GM12878 (cell line): ENCODE results near the gene MED13. TPM values are rescaled to one million over a fixed set of nuclear protein-coding genes. Genes with fewer than 3 reads are reported as not detected.

Experiments
- ATAC-seq: fragments of 200-7000 bp; cut with Tn5 transposase; 3 replicates; pipeline ENCODE4 v1.9.1; 2020; ENCODE audit warnings: mild to moderate bottlenecking, moderate library complexity
- BruUV-seq: library from RNA; stranded (reverse); fragments of 400-500 nt; replicated peaks from 2 replicates; lab custom pipeline; 2021; lab: Mats Ljungman, UMichigan
- CTCF ChIA-PET: fragments of 300-600 bp; sonication (Branson Sonifier 250); formaldehyde crosslinking; extraction: SDS; loops from one replicate; lab custom pipeline; 2021; ENCODE audit warnings: inconsistent platforms; lab: Yijun Ruan, JAX
- POLR2A ChIA-PET: fragments of 350-600 bp; formaldehyde crosslinking; extraction: SDS; loops from one replicate; lab custom pipeline; 2021; ENCODE audit warnings: inconsistent platforms; lab: Charles Lee
- RAD21 ChIA-PET: fragments of 300-600 bp; sonication (Branson Sonifier 250); formaldehyde crosslinking; loops from one replicate; lab custom pipeline; 2023; ENCODE audit warnings: antibody characterized with exemption; ENCODE audit not compliant: unreplicated experiment; lab: Charles Lee
- SMC1A ChIA-PET: fragments of 300-600 bp; sonication (Branson Sonifier 250); formaldehyde crosslinking; loops from one replicate; lab custom pipeline; 2023; ENCODE audit not compliant: unreplicated experiment, uncharacterized antibody; lab: Charles Lee
- DNase-seq: peaks from one replicate; pipeline ENCODE4 v3.0.0-alpha.2; 2011; ENCODE audit warnings: low read depth, low spot score
- FAIRE-seq: peaks from 3 replicates; lab custom pipeline; 2011; peaks lifted over from hg19 to GRCh38; lab: Jason Lieb, UNC
- H2AFZ ChIP-seq: 2 replicates; pipeline ENCODE4 v1.6.0; 2011; ENCODE audit warnings: low read depth, low read length, control low read depth; ENCODE audit not compliant: control insufficient read depth
- H3K27ac ChIP-seq: 2 replicates; pipeline ENCODE4 v1.5.1; 2011; ENCODE audit warnings: control low read depth; ENCODE audit not compliant: control insufficient read depth, insufficient read depth
- H3K27me3 ChIP-seq, 2 experiments: replicated peaks in 1 of 2; 2 replicates each; pipeline versions ENCODE4 v1.6.0 to v1.6.1; 2011; ENCODE audit warnings: low read length in 1 of 2; ENCODE audit not compliant: control insufficient read depth in 2 of 2, insufficient read depth in 2 of 2
- H3K36me3 ChIP-seq, 2 experiments: 2 replicates each; pipeline ENCODE4 v1.5.1; 2011; ENCODE audit warnings: low read length in 1 of 2; ENCODE audit not compliant: control insufficient read depth in 2 of 2, insufficient read depth in 2 of 2
- H3K4me1 ChIP-seq: 2 replicates; pipeline ENCODE4 v1.6.1; 2011; ENCODE audit warnings: mild to moderate bottlenecking, low read length, moderate library complexity, mixed read lengths; ENCODE audit not compliant: control insufficient read depth, insufficient read depth
- H3K4me2 ChIP-seq: 2 replicates; pipeline ENCODE4 v1.6.0; 2011; ENCODE audit warnings: control low read depth; ENCODE audit not compliant: control insufficient read depth, insufficient read depth
- H3K4me3 ChIP-seq: fragments of 200-600 bp; sonication (generic); 2 replicates; pipeline ENCODE4 v1.5.1; 2016
- H3K79me2 ChIP-seq: 2 replicates; pipeline ENCODE4 v1.6.0; 2011; ENCODE audit warnings: low read length; ENCODE audit not compliant: control insufficient read depth, insufficient read depth
- H3K9ac ChIP-seq: 2 replicates; pipeline ENCODE4 v1.8.0; 2011; ENCODE audit warnings: low read length, control low read depth, mixed read lengths; ENCODE audit not compliant: control insufficient read depth, insufficient read depth
- H3K9me3 ChIP-seq: replicated peaks from 3 replicates; pipeline ENCODE4 v1.5.1; 2011; ENCODE audit warnings: mild to moderate bottlenecking, low read length; ENCODE audit not compliant: control insufficient read depth, insufficient read depth
- H4K20me1 ChIP-seq: 2 replicates; pipeline ENCODE4 v1.6.0; 2011; ENCODE audit not compliant: control insufficient read depth, insufficient read depth
- BACH1 ChIP-seq: fragments of 450-650 bp; IDR thresholded peaks from 2 replicates; pipeline ENCODE4 v1.6.1; 2017; ENCODE audit warnings: mild to moderate bottlenecking, borderline replicate concordance
- LARP7 ChIP-seq: fragments of 450-650 bp; IDR thresholded peaks from 2 replicates; pipeline ENCODE4 v1.6.1; 2017; ENCODE audit warnings: mild to moderate bottlenecking
- SUPT20H ChIP-seq: IDR thresholded peaks from 2 replicates; pipeline ENCODE4 v1.6.1; 2011; ENCODE audit warnings: low read depth, mild to moderate bottlenecking, low read length, moderate library complexity, borderline replicate concordance; ENCODE audit not compliant: control insufficient read depth
- YY1 ChIP-seq: IDR thresholded peaks from 2 replicates; pipeline ENCODE4 v1.6.1; 2011; ENCODE audit warnings: low read depth, mild to moderate bottlenecking, low read length
- ZNF217 ChIP-seq: fragments of 450-650 bp; IDR thresholded peaks from 2 replicates; pipeline ENCODE4 v1.6.1; 2017; ENCODE audit warnings: antibody characterized with exemption, mild to moderate bottlenecking
- ZNF384 ChIP-seq: IDR thresholded peaks from 2 replicates; pipeline ENCODE4 v1.6.1; 2012; ENCODE audit warnings: low read depth, mild to moderate bottlenecking, low read length, improper control_type of control experiment, borderline replicate concordance
- WGBS: methylation state at CpG from one replicate; pipeline ENCODE4 v1.1.6; 2016; ENCODE audit warnings: low lambda C conversion rate; ENCODE audit not compliant: insufficient replicate concordance, insufficient coverage; ENCODE audit errors: missing lambda C conversion rate; 5-methylcytosine and 5-hydroxymethylcytosine counted together
- in situ Hi-C: fragments of 300-500 bp; cut with MboI; formaldehyde crosslinking; loops from 9 replicates; pipeline ENCODE4 v1.14.3; 2018; ENCODE audit warnings: mixed read lengths
- intact Hi-C: fragments of 100-400 bp; cut with micrococcal nuclease; formaldehyde crosslinking; loops from one replicate; pipeline ENCODE4 v1.14.2; 2022; ENCODE audit not compliant: unreplicated experiment
- polyA plus RNA-seq, 11 experiments: library from polyadenylated mRNA; depleted of rRNA in 4 of 11; unstranded in 6 of 11; stranded (reverse) in 5 of 11; fragments of >200 nt; fragmentation: Nextera tagmentation in 4 of 11; fragmentation: Illumina TruSeq in 1 of 11; extraction: Ambion mirVana in 4 of 11; extraction: Trizol in 1 of 11; gene quantifications; 1 replicate in 1 of 11; 2 replicates in 10 of 11; pipeline versions ENCODE4 v1.2.1 to v1.2.3, GENCODE V29; 2011 to 2016; ENCODE audit warnings: inconsistent platforms in 2 of 11, missing spikeins in 2 of 11, low read depth in 1 of 11
- total RNA-seq, 4 experiments: library from RNA; depleted of rRNA in 3 of 4; stranded (reverse); fragments of >200 nt in 3 of 4; fragmentation: Illumina TruSeq in 1 of 4; extraction: Trizol in 1 of 4; gene quantifications; 2 replicates each; pipeline versions ENCODE4 v1.2.1 to v1.2.3, GENCODE V29; 2013 to 2021

MED13 gene
- total and polyA plus RNA-seq, 10 of the 15 experiments (the other 5 are each of a cell fraction or from before 2014, with no cell fraction given), result 4.6 to 49.7 (median 21.3) TPM

- Histone ChIP-seq H3K9ac (no peak overlapping the region), H3K36me3 (no peaks in the 10 kb centered on the region), H3K9me3 (no peaks in the 10 kb centered on the region), H4K20me1 (no peaks in the 10 kb centered on the region), H3K4me2 (no peak overlapping the region), H3K27ac (no peak overlapping the region), H3K27me3 (no peaks in the 10 kb centered on the region), H3K4me3 (no peak overlapping the region), H2AFZ (no peak overlapping the region), H3K79me2 (no peaks in the 10 kb centered on the region), H3K4me1 (no peaks in the 10 kb centered on the region)
- ChIA-PET POLR2A (no interaction called here), CTCF (interaction anchor here (1.2 kb wide), 2 partner anchors 8 to 13 kb away, joined by 3 read pairs; no protein-coding TSS in a partner anchor), RAD21 (interaction anchor here (0.8 kb wide), 1 partner anchor 12 kb away, joined by 3 read pairs; no protein-coding TSS in a partner anchor), SMC1A (interaction anchor here (0.7 to 0.9 kb wide), 3 partner anchors 46 to 138 kb away, joined by 3 read pairs; no protein-coding TSS in a partner anchor)
- BruUV-seq, result no TSS peak
- no peak for ATAC-seq
- WGBS, result 80% methylated on average over 3 of the region's 3 CpGs
- in situ Hi-C loops, result loop anchor here (5.0 to 10.0 kb wide), 2 partner anchors 473 to 691 kb away; no protein-coding TSS in a partner anchor
- TF ChIP-seq YY1, result no peak
- no peak for DNase-seq
- intact Hi-C loops, result loop anchor here (5.0 kb wide), 3 partner anchors 128 to 688 kb away; partner anchors contain the start of gene BRIP1
- FAIRE-seq, result no peak
Measured at GRCh38 chr17:62105357-62105756, 40.3 kb upstream of the MED13 start.

GRCh38 chr17:62101515-62101914 is 36.4 kb upstream of the MED13 start:
- Histone ChIP-seq H3K27ac (no peak overlapping the region), H2AFZ (no peak overlapping the region), H3K9me3 (peaks cover 3% of the 10 kb centered on the region; the same call in 2 of the 3 replicates), H3K36me3 (no peaks in the 10 kb centered on the region)
- ChIA-PET CTCF (interaction anchor here (0.8 to 12.3 kb wide), 6 partner anchors 11 to 261 kb away, joined by 3 to 183 read pairs (median 4); no protein-coding TSS in a partner anchor), RAD21 (interaction anchor here (1.0 to 12.4 kb wide), 3 partner anchors 10 to 35 kb away, joined by 4 to 134 read pairs (median 7); no protein-coding TSS in a partner anchor)
- in situ Hi-C loops, result loop anchor here (10.0 kb wide), 1 partner anchor 687 kb away; no protein-coding TSS in a partner anchor
- no TSS peak for BruUV-seq
- no peak for FAIRE-seq
- TF ChIP-seq BACH1 (no peak), ZNF384 (no peak), ZNF217 (no peak), LARP7 (no peak), SUPT20H (no peak)
- TF ChIP-seq, all 136 proteins: peak for 0
- Histone ChIP-seq H3K27me3 (no peaks in the 10 kb centered on the region), H3K4me1 (peaks cover 24% of the 10 kb centered on the region), H3K79me2 (no peaks in the 10 kb centered on the region), H3K4me3 (no peak overlapping the region), H3K4me2 (no peak overlapping the region), H3K9ac (no peak overlapping the region), H4K20me1 (no peaks in the 10 kb centered on the region)
- ChIA-PET SMC1A (interaction anchor here (0.5 to 12.8 kb wide), 8 partner anchors 9 to 870 kb away, joined by 3 to 139 read pairs (median 5); no protein-coding TSS in a partner anchor), POLR2A (no interaction called here)
- DNase-seq (no peak), ATAC-seq (no peak)
- WGBS, result 90% methylated on average over 4 of the region's 4 CpGs
- intact Hi-C loops, result no loop called here
